ENCODE data around the gene RAB3GAP2.
"Not testable (repeated sequence)": the region's sequence is repeated elsewhere in the genome, so short reads cannot be mapped to it uniquely, and the experiment has no call there.

The RAB3GAP2 gene

DNA sequence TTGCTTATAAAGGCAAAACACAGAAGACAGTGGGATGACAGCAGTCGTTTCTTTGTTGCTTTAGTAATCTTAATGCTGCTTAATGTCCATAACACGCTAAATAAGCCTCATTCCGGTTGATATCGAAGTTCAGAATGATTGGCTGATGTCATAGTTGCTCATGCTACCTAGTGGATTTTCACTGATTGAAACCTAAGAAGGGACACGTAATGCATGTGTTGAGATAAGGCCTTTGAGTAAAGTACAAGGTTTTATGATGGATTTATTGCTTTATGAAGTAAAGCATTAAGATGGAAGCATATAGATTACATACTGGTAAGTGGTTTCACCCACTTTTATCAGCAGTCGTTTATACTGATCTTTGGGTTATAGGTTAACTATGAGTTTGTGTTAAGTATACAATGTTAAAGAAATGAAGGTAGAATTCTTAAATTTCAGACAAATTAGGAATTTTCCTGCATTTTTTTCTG, 153.2 kb downstream of the RAB3GAP2 start:
- DNase-seq (ENCODE audit: low read depth), result peak; percentile 10
- TF ChIP-seq, protein P1, sequence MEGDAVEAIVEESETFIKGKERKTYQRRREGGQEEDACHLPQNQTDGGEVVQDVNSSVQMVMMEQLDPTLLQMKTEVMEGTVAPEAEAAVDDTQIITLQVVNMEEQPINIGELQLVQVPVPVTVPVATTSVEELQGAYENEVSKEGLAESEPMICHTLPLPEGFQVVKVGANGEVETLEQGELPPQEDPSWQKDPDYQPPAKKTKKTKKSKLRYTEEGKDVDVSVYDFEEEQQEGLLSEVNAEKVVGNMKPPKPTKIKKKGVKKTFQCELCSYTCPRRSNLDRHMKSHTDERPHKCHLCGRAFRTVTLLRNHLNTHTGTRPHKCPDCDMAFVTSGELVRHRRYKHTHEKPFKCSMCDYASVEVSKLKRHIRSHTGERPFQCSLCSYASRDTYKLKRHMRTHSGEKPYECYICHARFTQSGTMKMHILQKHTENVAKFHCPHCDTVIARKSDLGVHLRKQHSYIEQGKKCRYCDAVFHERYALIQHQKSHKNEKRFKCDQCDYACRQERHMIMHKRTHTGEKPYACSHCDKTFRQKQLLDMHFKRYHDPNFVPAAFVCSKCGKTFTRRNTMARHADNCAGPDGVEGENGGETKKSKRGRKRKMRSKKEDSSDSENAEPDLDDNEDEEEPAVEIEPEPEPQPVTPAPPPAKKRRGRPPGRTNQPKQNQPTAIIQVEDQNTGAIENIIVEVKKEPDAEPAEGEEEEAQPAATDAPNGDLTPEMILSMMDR (IDR thresholded peaks at IDR 0.05; ENCODE audit: low read length, missing control alignments), result no peak
- H3K4me3 ChIP-seq (replicated peaks; ENCODE audit: low read depth, low read length), result no peak overlapping the region

DNA sequence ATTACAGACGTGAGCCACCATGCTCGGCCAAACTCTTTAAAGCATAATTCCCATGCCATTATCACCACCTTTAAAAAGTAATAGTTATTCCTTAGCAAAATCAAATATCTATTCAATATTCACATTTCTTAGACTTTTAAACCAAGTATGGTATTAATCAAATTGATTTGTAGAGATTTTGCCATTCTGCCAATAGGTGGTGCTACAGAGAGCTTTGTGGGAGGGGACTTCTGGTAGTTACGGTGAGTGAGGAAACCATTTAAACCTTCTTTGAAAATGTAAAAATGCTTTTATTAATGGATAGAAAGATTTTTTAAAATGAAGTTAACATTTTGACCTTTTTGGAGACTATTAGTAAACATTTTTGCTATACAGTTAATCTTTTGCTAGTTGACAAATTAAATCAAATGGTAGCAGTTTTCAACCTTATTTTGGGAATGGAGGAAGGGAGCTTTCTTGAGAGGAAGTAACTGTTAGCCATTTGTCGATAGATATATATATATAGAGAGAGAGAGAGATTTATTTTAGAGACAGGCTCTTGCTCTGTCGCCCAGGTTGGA, 159.0 kb downstream of the RAB3GAP2 start:
- TF ChIP-seq, protein P1 (IDR thresholded peaks at IDR 0.05; ENCODE audit: low read length, missing control alignments), result peak; percentile 58
- peak; percentile 45 for DNase-seq (ENCODE audit: low read depth)
- H3K4me3 ChIP-seq (replicated peaks; ENCODE audit: low read depth, low read length), result no peak overlapping the region

DNA sequence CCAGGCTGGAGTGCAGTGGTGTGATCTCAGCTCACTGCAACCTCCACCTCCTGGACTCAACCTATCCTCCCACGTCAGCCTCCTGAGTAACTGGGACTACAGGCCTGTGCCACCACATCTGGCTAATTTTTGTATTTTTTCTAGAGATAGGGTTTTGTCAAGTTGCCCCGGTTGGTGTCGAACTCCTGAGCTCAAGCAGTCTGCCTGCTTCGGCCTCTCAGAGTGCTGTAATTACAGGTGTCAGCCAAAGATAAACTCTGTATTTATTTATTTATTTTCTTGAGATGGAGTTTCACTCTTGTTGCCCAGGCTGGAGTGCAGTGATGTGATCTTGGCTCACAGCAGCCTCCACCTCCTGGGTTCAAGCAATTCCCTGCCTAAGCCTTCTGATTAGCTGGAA, 159.7 kb downstream of the RAB3GAP2 start:
- DNase-seq (ENCODE audit: low read depth), result not testable (repeated sequence)

DNA sequence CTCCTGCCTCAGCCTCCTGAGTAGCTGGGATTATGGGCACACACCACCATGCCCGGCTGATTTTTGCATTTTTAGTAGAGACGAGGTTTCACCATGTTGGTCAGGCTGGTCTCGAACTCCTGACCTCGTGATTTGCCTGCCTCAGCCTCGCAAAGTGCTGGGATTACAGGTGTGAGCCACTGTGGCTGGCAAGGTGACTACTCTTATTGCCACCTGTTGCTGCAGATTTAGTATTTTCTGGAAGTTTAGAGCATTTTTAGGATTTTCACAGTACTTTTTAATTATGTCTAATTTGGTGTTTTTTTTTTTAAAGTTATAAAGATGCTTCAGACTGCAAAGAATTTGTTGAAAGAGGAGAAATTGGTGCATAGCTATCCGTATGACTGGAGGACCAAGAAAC, 161.8 kb downstream of the RAB3GAP2 start:
- DNase-seq (ENCODE audit: low read depth); H3K4me3 ChIP-seq (replicated peaks; ENCODE audit: low read depth, low read length): not testable (repeated sequence)

More for the DNA sequence above, 159.7 kb downstream of the RAB3GAP2 start:
- not testable (repeated sequence) for H3K4me3 ChIP-seq (replicated peaks; ENCODE audit: low read depth, low read length)

DNA sequence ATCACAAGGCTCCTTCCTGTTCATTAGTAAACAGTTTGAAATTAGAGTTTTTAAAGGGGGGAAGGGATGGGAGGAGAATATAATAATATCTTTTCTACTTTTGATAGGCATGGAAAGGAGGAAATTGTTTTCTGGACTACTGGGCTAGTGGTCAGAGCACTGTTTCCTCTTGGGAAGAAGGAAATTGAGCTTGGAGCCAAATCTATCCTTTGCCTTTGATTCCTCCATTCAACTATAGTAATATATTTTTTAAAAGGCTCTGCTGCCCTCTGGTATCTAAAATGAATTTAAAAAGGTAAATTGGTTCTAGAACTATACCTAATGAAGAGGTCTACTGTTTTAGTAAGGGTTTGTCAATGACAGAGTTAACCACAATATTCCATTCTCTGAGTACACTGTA, 172.4 kb downstream of the RAB3GAP2 start:
- TF ChIP-seq, protein P1 (IDR thresholded peaks at IDR 0.05; ENCODE audit: low read length, missing control alignments), result no peak

More for the DNA sequence above, 172.4 kb downstream of the RAB3GAP2 start:
- H3K4me3 ChIP-seq (replicated peaks; ENCODE audit: low read depth, low read length), result no peak overlapping the region
- no peak for DNase-seq (ENCODE audit: low read depth)

Measured in fibroblast of pulmonary artery (primary cell).